CD4-positive, alpha-beta memory T cell (primary cell): ENCODE results near the gene TMEM115. TPM values are rescaled to one million over a fixed set of nuclear protein-coding genes. Genes with fewer than 3 reads are reported as not detected.

ENCODE experiments used
- CTCF ChIA-PET: fragments of 350-600 bp; sonication (Branson Sonifier 250); formaldehyde crosslinking; loops from one replicate; lab custom pipeline; 2021; ENCODE audit warnings: inconsistent platforms; ENCODE audit not compliant: partially characterized antibody; lab: Charles Lee
- POLR2A ChIA-PET: fragments of 350-600 bp; sonication (Branson Sonifier 250); formaldehyde crosslinking; loops from one replicate; lab custom pipeline; 2021; ENCODE audit not compliant: partially characterized antibody; lab: Charles Lee
- DNase-seq, 5 donors: peaks; one replicate each; pipeline versions ENCODE4 v3.0.0 to v3.0.0-alpha.2; 2020 to 2022; ENCODE audit warnings: mixed read lengths in 1 of 5
- H3K27ac ChIP-seq: one replicate; pipeline ENCODE4 v1.7.0; 2013; ENCODE audit warnings: low read depth, low read length
- H3K27me3 ChIP-seq: 2 replicates; pipeline ENCODE4 v1.7.0; 2013; ENCODE audit warnings: mild to moderate bottlenecking, low read length, moderate library complexity; ENCODE audit not compliant: insufficient read depth
- H3K36me3 ChIP-seq: 2 replicates; pipeline ENCODE4 v1.7.0; 2013; ENCODE audit warnings: mild to moderate bottlenecking, low read length, moderate library complexity; ENCODE audit not compliant: insufficient read depth
- H3K4me1 ChIP-seq: 2 replicates; pipeline ENCODE4 v1.7.0; 2013; ENCODE audit warnings: mild to moderate bottlenecking, low read length, moderate library complexity; ENCODE audit not compliant: insufficient read depth
- H3K4me3 ChIP-seq, 2 donors: one replicate each; pipeline ENCODE4 v1.7.0; 2013; ENCODE audit warnings: low read length in 2 of 2, mild to moderate bottlenecking in 1 of 2
- H3K9me3 ChIP-seq, 2 donors: one replicate each; pipeline ENCODE4 v1.7.0; 2013; ENCODE audit warnings: low read length in 2 of 2, control low read depth in 1 of 2; ENCODE audit not compliant: control insufficient read depth in 1 of 2
- H3K27ac Mint-ChIP-seq, 7 donors: one replicate each; pipeline ENCODE4 v1.8.0; 2020 to 2021; ENCODE audit warnings: mixed read lengths in 7 of 7, mild to moderate bottlenecking in 6 of 7, inconsistent platforms in 3 of 7, moderate library complexity in 3 of 7
- H3K27me3 Mint-ChIP-seq, 2 donors: one replicate each; pipeline ENCODE4 v1.8.0; 2020 to 2021; ENCODE audit warnings: mixed read lengths in 2 of 2
- H3K36me3 Mint-ChIP-seq, 2 donors: one replicate each; pipeline ENCODE4 v1.8.0; 2020 to 2021; ENCODE audit warnings: mixed read lengths in 2 of 2, inconsistent platforms in 1 of 2, mild to moderate bottlenecking in 1 of 2
- H3K4me1 Mint-ChIP-seq, 4 donors: one replicate each; pipeline ENCODE4 v1.8.0; 2020 to 2021; ENCODE audit warnings: mixed read lengths in 4 of 4, mild to moderate bottlenecking in 1 of 4
- H3K4me3 Mint-ChIP-seq, 8 donors: one replicate each; pipeline ENCODE4 v1.8.0; 2020 to 2021; ENCODE audit warnings: mixed read lengths in 8 of 8, mild to moderate bottlenecking in 7 of 8, moderate library complexity in 6 of 8, inconsistent platforms in 3 of 8
- H3K9me3 Mint-ChIP-seq, 8 donors: one replicate each; pipeline ENCODE4 v1.8.0; 2020 to 2021; ENCODE audit warnings: mixed read lengths in 8 of 8, mild to moderate bottlenecking in 5 of 8, inconsistent platforms in 3 of 8, moderate library complexity in 1 of 8
- intact Hi-C: fragments of 100-400 bp; cut with micrococcal nuclease; formaldehyde crosslinking; loops from one replicate; pipeline ENCODE4 v1.15.1; 2023
- polyA plus RNA-seq, 2 donors: library from polyadenylated mRNA; unstranded; fragments of 300-500 nt; fragmentation: Illumina TruSeq; gene quantifications; one replicate each; pipeline ENCODE4 v1.2.3, GENCODE V29; 2021
- total RNA-seq, 2 experiments: library from RNA; stranded (reverse); gene quantifications; one replicate each; pipeline ENCODE4 v1.2.3, GENCODE V29; 2021

TMEM115 gene
- total and polyA plus RNA-seq, 4 experiments from 2014 or later = 28.6 to 38.4 (median 32.8) TPM

DNA sequence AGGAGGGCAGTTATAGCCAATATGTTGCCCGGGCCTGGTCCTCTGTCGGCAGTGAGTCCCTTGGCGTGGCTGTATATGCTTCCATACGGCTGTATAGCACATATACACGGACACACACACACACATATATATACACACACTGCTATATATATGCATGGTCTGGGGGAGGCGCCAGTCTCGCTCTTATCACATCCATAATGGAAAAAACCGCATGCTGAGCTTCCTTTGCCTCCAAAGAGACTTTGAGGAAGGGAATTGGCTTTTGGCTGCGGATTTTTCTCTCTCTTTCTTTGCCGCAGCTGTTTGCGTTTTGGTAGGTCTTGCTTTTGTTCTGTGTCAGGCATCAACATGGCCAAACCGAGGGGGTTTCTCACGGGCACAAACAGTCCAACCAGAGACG, 11.3 kb upstream of the TMEM115 start:
- Histone ChIP-seq H3K9me3 (no peaks in the 10 kb centered on the region), H3K4me1 (peaks cover 20% of the 10 kb centered on the region), H3K27ac (no peak overlapping the region), H3K27me3 (no peaks in the 10 kb centered on the region), H3K36me3 (no peaks in the 10 kb centered on the region), H3K4me3 (no peak overlapping the region)
- Mint-ChIP-seq H3K36me3 (no peaks in the 10 kb centered on the region), H3K4me3 (no peak overlapping the region), H3K27me3 (no peaks in the 10 kb centered on the region), H3K27ac (peak overlapping the region in 1 of 7 donors; percentile 77), H3K9me3 (no peaks in the 10 kb centered on the region), H3K4me1 (peaks cover 7 to 28% (median 16%) of the 10 kb centered on the region in 4 donors)
- intact Hi-C loops = no loop called here
- no peak for DNase-seq
- ChIA-PET CTCF (interaction anchor here (0.6 kb wide), 1 partner anchor 175 kb away, joined by 3 read pairs; no protein-coding TSS in a partner anchor), POLR2A (interaction anchor here (0.5 kb wide), 1 partner anchor 136 kb away, joined by 3 read pairs; no protein-coding TSS in a partner anchor)

DNA sequence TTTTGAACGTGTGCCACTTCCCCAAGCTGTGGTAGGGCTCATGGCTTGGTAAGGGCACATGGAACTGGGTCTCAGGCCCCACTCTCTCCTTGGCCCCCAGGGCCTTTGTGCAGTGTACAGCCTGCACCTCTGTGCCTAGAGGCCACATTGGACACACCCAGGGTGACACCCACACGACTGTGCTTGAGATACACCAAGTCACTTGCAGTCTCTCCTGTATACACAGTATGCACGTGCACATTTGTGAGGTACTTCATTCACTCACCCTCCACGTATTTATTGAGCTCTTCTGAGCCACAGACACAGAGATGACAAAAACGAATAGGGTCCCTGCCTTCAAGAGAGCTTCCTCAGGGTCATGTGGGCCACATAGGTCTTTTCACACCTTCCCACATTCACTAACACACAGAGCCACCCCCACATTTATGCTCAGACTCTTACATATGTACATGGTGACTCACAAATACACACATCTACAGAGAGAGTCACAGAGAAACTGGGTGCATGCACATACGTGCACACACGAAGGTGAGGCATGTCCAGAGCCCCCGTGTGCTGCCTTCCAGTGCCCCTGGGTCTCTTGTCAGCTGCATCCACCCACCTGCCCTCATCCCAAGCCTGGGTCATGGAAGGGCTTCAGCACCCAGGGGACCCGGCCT, 9.8 kb upstream of the TMEM115 start:
- peak overlapping the region in 3 of 7 donors; percentile 15 to 57 (median 43) for H3K27ac Mint-ChIP-seq

DNA sequence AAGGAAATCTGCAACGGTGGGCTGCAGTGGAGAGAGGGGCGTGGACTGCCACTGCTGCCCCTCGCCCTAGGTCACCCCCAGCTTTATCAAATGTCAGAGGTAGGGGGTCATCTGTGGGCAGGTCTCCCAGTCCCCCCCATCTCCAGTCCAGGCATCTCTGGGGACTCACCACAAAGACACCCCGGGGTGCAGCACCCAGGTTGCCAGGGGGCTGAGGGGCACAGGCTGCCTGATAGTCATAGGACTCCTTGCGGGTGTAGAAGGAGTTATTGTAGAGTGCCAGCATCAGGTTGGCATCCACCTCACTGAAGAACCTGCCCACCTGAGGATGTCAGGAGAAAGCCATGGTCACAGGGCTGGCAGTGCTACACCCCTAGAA, 6.5 kb upstream of the TMEM115 start:
- Mint-ChIP-seq H3K9me3 (no peaks in the 10 kb centered on the region), H3K27me3 (peaks cover 0 to 1% of the 10 kb centered on the region in 2 donors), H3K4me1 (peaks cover 4 to 35% (median 18%) of the 10 kb centered on the region in 4 donors), H3K27ac (peak overlapping the region; percentile 91 to 97 (median 95)), H3K4me3 (peak overlapping the region; percentile 86 to 94 (median 90)), H3K36me3 (no peaks in the 10 kb centered on the region)
- ChIA-PET POLR2A (interaction anchor here (0.8 to 11.5 kb wide), 15 partner anchors 9 to 251 kb away, joined by 3 to 153 read pairs (median 5); partner anchors contain the start of genes C3orf18, CISH, CYB561D2 and HEMK1), CTCF (interaction anchor here (0.9 to 1.8 kb wide), 6 partner anchors 16 to 182 kb away, joined by 3 to 13 read pairs (median 4); partner anchors contain the start of genes CYB561D2, NPRL2 and ZMYND10)
- no peaks in the 10 kb centered on the region for H3K9me3 ChIP-seq
- no peak for DNase-seq
- H3K4me3 ChIP-seq = peak overlapping the region; percentile 73 to 100
- intact Hi-C loops = loop anchor here (2.0 to 5.0 kb wide), 4 partner anchors 15 to 246 kb away; partner anchors contain the start of genes C3orf18, CISH, CYB561D2 and HEMK1
- H3K4me1 ChIP-seq = peaks cover 30% of the 10 kb centered on the region
- peak overlapping the region; percentile 87 for H3K27ac ChIP-seq
- H3K27me3 ChIP-seq = no peaks in the 10 kb centered on the region
- no peaks in the 10 kb centered on the region for H3K36me3 ChIP-seq

More for the DNA sequence above, 9.8 kb upstream of the TMEM115 start:
- no peaks in the 10 kb centered on the region for H3K9me3 ChIP-seq
- Mint-ChIP-seq H3K4me1 (peaks cover 7 to 35% (median 18%) of the 10 kb centered on the region in 4 donors), H3K27me3 (peaks cover 0 to 1% of the 10 kb centered on the region in 2 donors), H3K4me3 (peak overlapping the region in 1 of 8 donors; percentile 39), H3K36me3 (no peaks in the 10 kb centered on the region), H3K9me3 (no peaks in the 10 kb centered on the region)
- intact Hi-C loops = loop anchor here (5.0 kb wide), 2 partner anchors 198 to 243 kb away; partner anchors contain the start of genes C3orf18, CISH and HEMK1
- ChIA-PET POLR2A (no interaction called here), CTCF (no interaction called here)
- peaks cover 27% of the 10 kb centered on the region for H3K4me1 ChIP-seq
- no peak for DNase-seq
- no peaks in the 10 kb centered on the region for H3K27me3 ChIP-seq
- H3K27ac ChIP-seq = no peak overlapping the region
- no peak overlapping the region for H3K4me3 ChIP-seq
- H3K36me3 ChIP-seq = no peaks in the 10 kb centered on the region

DNA sequence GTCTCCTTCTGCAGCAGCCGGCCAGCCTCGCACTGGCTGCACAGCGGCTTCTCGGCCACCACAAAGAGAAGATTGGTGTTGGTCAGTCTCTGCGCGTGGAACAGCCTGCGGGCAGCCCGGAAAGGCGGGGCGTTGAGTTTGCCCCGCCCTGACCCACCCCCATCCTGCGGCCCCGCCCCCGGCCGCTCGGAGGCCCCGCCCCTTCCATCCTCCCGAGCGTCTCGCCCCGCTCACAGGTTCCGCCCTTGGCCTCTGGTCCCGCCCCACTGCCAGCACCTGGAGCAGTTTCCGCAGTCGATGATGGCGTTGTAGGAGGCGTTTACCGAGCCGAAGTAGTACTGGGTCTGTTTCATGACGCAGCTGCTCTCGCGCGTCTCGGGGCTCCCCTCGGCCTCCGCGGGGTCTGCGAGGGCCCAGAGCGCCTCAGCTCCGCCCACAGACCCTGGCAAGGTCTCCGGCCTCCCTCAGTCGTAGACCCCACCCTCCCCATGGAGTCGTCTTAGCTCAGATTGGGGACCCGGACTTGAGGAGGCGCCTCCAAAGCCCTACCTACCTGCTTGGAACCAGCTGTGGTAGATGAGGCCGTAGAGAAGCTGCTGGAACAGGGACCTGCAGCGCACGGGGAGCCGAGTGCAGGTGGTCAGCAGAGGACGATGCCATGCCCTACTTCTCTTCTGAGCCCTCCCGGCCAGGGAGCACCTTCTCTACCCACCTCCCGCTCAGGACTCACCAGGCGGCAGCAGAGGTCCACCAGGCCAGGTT, 5.9 kb upstream of the TMEM115 start:
- H3K27ac ChIP-seq = peak overlapping the region; percentile 87
- DNase-seq = peak; percentile 92 to 97 (median 95)
- CTCF ChIA-PET = interaction anchor here (0.9 to 1.8 kb wide), 6 partner anchors 15 to 183 kb away, joined by 3 to 13 read pairs (median 4); partner anchors contain the start of genes CYB561D2, NPRL2 and ZMYND10
- no peaks in the 10 kb centered on the region for H3K27me3 ChIP-seq
- intact Hi-C loops = loop anchor here (2.0 to 5.0 kb wide), 3 partner anchors 14 to 247 kb away; partner anchors contain the start of genes C3orf18, CISH, CYB561D2 and HEMK1
- POLR2A ChIA-PET = interaction anchor here (0.6 to 11.5 kb wide), 17 partner anchors 8 to 1135 kb away, joined by 3 to 153 read pairs (median 4); partner anchors contain the start of genes C3orf18, CISH, CYB561D2 and DCAF1
- Mint-ChIP-seq H3K4me3 (peak overlapping the region; percentile 86 to 94 (median 90)), H3K27me3 (peaks cover 0 to 1% of the 10 kb centered on the region in 2 donors), H3K9me3 (no peaks in the 10 kb centered on the region), H3K27ac (peak overlapping the region; percentile 91 to 97 (median 95)), H3K36me3 (no peaks in the 10 kb centered on the region), H3K4me1 (peaks cover 4 to 35% (median 18%) of the 10 kb centered on the region in 4 donors)
- no peaks in the 10 kb centered on the region for H3K9me3 ChIP-seq
- peaks cover 30% of the 10 kb centered on the region for H3K4me1 ChIP-seq
- peak overlapping the region; percentile 73 to 100 for H3K4me3 ChIP-seq
- no peaks in the 10 kb centered on the region for H3K36me3 ChIP-seq

DNA sequence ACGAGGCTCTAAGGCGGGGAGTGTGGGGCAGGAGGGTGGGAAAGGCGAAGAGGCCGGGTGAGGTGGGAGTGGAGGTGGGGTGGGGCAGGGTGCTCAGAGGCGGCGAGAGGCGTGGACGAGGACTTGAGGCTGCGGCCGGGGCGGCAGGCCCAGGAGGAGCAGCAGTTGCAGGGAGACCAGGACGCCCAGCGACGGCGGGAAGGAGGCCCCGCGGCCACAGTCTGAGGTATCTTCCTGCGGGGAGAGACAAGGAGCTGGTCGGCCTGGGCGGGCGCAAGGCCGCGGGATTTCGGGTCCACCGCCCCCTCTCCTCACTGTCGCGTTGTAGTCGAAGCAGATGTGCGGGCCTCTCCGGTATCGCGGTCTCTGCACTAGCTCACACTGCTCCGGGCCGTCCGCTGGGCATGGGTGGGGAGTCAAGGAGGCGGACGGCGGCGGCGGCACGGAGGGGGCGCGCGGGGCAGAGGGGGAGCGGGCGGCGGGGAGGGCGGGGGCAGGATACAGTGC, 5.3 kb upstream of the TMEM115 start:
- Mint-ChIP-seq H3K9me3 (no peaks in the 10 kb centered on the region), H3K36me3 (no peaks in the 10 kb centered on the region), H3K27me3 (peaks cover 0 to 1% of the 10 kb centered on the region in 2 donors), H3K27ac (peak overlapping the region in 1 of 7 donors; percentile 91), H3K4me3 (peak overlapping the region; percentile 46 to 94 (median 90)), H3K4me1 (peaks cover 9 to 38% (median 21%) of the 10 kb centered on the region in 4 donors)
- Histone ChIP-seq H3K4me3 (peak overlapping the region in 1 of 2 donors; percentile 100), H3K27ac (peak overlapping the region; percentile 29), H3K9me3 (no peaks in the 10 kb centered on the region), H3K36me3 (no peaks in the 10 kb centered on the region), H3K27me3 (no peaks in the 10 kb centered on the region), H3K4me1 (peaks cover 34% of the 10 kb centered on the region)
- ChIA-PET CTCF (interaction anchor here (0.9 to 1.8 kb wide), 4 partner anchors 14 to 178 kb away, joined by 3 to 13 read pairs (median 8); partner anchors contain the start of genes CYB561D2, NPRL2 and ZMYND10), POLR2A (interaction anchor here (0.6 to 11.5 kb wide), 13 partner anchors 8 to 1135 kb away, joined by 3 to 153 read pairs (median 6); partner anchors contain the start of genes C3orf18, CYB561D2, DCAF1 and HEMK1)
- DNase-seq = no peak
- intact Hi-C loops = loop anchor here (2.0 to 5.0 kb wide), 3 partner anchors 14 to 248 kb away; partner anchors contain the start of genes C3orf18, CISH, CYB561D2 and HEMK1

DNA sequence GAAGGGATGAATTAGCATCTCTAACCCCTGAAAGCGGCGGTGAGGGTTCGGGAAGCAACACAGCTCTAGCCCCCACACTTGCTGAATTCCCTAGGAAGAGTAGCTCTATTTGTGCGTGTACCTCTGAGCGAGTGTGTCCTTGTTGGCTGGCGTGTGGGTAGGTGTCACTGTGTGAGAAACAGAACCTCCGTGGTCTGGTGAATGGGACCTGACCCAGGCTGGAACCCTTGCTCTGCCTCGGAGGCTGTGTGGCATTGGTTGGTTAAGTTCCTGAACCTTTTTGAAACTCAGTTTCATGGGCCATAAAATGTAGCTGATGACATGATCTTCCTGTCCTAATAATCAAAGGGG, 414 bp upstream of the TMEM115 start:
- Histone ChIP-seq H3K9me3 (no peaks in the 10 kb centered on the region), H3K27ac (peak overlapping the region; percentile 97), H3K27me3 (no peaks in the 10 kb centered on the region), H3K4me3 (peak overlapping the region in 1 of 2 donors; percentile 46), H3K4me1 (peaks cover 50% of the 10 kb centered on the region), H3K36me3 (peaks cover 20% of the 10 kb centered on the region)
- H3K27me3 Mint-ChIP-seq = no peaks in the 10 kb centered on the region
- peaks cover 0 to 30% of the 10 kb centered on the region in 2 donors for H3K36me3 Mint-ChIP-seq
- intact Hi-C loops = loop anchor here (1.0 kb wide), 4 partner anchors 8 to 67 kb away; partner anchors contain the start of genes HYAL3, IFRD2, NAA80 and TUSC2
- H3K4me3 Mint-ChIP-seq = peak overlapping the region; percentile 95 to 100 (median 98)
- ChIA-PET CTCF (interaction anchor here (1.0 kb wide), 1 partner anchor 13 kb away, joined by 3 read pairs; no protein-coding TSS in a partner anchor), POLR2A (interaction anchor here (0.8 to 23.7 kb wide), 5 partner anchors 11 to 61 kb away, joined by 3 to 595 read pairs (median 4); partner anchors contain the start of genes CYB561D2, HYAL3, NAA80 and NPRL2)
- no peaks in the 10 kb centered on the region for H3K9me3 Mint-ChIP-seq
- H3K27ac Mint-ChIP-seq = peak overlapping the region; percentile 96 to 98 (median 98)
- no peak for DNase-seq
- H3K4me1 Mint-ChIP-seq = peaks cover 26 to 49% (median 38%) of the 10 kb centered on the region in 4 donors
